Effector CD4-positive, alpha-beta T cell (primary cell): ENCODE measurements around the gene SV2C.
"Not testable (repeated sequence)": the region's sequence is repeated elsewhere in the genome, so short reads cannot be mapped to it uniquely, and the experiment has no call there.

Experiments used
- DNase-seq: peaks from one replicate; pipeline ENCODE4 v3.0.0-alpha.2; 2020
- total RNA-seq: gene quantifications from one replicate; lab custom pipeline; 2026; lab: John Stamatoyannopoulos, UW

The SV2C gene, protein sequence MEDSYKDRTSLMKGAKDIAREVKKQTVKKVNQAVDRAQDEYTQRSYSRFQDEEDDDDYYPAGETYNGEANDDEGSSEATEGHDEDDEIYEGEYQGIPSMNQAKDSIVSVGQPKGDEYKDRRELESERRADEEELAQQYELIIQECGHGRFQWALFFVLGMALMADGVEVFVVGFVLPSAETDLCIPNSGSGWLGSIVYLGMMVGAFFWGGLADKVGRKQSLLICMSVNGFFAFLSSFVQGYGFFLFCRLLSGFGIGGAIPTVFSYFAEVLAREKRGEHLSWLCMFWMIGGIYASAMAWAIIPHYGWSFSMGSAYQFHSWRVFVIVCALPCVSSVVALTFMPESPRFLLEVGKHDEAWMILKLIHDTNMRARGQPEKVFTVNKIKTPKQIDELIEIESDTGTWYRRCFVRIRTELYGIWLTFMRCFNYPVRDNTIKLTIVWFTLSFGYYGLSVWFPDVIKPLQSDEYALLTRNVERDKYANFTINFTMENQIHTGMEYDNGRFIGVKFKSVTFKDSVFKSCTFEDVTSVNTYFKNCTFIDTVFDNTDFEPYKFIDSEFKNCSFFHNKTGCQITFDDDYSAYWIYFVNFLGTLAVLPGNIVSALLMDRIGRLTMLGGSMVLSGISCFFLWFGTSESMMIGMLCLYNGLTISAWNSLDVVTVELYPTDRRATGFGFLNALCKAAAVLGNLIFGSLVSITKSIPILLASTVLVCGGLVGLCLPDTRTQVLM
- 0.94 reads per million for total RNA-seq

DNA sequence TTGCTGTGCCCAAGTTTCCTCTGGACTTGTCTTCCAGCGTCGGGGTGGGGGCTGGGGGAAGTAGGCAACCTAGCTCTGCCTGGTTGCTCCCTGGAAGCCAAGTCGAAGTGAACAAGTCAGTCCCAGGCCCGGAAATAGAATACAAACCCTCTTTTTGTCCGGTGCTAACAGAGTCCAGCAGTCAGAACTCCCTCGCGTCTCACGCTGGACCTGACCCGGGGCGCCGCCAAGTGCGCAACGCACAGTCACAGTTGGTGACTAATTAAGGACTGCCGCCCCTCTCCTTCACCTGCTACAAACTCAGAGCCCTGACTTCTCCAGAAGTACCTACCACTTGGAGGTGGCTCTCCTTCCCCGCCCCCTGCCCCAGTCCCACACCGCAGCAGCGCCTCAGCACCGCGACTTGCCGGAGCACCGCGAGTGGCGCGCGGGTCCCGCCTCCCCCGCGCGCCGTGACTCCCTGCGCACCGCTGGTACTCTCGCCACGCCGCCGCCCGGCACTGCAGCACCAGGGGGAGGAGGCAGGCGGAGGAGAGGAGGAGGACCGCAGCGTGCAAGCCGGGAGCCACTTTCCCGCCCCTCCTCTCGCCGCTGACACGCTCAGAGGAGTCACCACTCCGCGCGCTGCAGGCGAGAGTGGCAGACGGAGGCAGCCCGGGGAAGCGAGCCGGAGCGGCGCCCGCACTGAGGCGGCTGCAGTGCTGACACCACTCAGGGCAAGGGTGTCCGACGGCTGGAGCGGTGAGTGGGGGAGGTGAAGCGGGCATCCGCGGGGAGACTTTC is at the start of gene SV2C:
TSS of gene SV2C (plus strand) at position 612 of the 783 bp plus-strand sequence. CDS start 48,368 bp downstream, outside the sequence.
- no peak for DNase-seq

DNA sequence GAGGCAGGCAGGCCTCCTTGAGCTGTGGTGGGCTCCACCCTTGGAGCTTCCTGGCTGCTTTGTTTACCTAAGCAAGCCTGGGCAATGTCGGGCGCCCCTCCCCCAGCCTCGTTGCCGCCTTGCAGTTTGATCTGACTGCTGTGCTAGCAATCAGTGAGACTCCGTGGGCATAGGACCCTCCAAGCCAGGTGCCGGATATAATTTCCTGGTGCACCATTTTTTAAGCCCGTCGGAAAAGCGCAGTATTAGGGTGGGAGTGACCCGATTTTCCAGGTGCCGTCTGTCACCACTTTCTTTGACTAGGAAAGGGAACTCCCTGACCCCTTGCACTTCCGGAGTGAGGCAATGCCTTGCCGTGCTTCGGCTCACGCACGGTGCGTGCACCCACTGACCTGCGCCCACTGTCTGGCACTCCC is 45.4 kb upstream of the SV2C start:
- not testable (repeated sequence) for DNase-seq

DNA sequence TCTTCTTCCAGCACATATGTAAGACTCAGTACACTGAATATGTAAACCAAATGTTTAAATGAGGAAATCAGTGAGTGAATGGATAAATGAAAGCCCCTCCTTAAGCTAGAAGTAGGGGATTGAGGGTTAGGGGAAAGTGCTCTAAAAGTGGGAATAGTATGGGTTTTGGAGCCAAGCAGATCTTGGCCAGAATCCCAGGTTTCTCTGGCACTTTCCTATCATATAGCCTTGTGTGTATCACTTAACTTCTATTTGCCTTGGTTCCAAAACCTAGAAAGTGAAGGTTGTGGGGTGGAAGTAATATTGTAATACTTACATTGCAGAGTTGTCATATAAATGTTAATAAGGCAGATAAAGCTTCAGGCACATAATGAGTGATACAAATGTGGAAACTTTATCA is 45.0 kb upstream of the SV2C start:
- DNase-seq: no peak

DNA sequence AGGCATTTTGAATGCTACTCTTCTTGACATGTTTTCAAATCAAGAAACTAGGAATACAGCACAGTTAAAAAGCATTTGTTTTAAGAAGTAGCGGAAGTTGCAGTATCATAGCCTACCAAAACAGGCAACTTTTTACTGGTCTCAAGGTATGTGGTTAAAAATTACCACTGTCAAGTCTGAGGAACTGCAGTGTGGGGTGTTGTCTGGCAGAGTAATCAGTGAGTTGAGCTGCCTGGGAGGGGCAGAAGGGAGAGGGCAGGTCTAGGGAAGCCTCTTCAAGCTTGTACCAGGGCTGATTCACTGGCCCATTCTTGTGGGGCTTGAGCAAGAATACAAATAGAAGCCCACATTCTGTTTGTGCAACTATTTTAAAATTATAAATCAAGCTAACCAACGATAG is 42.4 kb upstream of the SV2C start:
- no peak for DNase-seq

DNA sequence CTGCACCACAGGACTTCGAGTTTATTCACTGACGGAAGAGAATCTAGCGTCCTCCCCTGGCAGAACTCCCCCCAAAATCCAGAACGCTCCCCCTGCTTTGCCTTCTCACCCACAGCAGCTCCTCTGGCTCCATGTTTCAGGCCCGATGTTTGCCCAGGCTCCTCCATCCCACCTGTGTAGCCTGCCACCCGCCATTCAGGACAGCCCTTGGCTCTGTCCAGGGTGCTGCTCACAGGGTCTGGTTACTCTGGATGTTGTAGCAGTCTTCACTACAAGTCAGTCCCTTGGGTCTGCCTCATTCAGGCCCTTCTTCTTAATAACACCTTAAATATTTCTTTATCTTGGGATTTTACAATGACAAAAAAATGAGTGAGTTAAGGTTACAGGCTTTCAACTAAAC is 41.3 kb upstream of the SV2C start:
- DNase-seq: no peak

DNA sequence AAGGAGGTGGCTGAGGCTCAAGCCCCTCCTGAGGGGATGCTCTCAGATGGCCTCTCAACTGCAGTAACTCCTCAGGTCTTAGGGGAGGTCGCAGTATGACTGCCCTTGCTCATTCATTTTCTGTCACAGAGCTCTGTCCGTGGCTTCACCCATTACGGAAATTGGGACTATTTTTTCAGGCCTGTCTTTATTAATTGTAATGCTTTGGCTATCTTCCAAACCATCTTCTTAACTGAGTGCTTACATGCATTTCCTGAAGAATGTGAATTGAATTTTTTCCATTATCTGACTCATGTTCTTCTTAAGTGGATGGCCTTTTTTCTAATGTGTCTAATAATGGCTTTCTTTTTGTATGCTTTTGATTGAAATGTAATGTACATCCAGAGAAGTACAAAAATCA is 36.4 kb upstream of the SV2C start:
- no peak for DNase-seq

DNA sequence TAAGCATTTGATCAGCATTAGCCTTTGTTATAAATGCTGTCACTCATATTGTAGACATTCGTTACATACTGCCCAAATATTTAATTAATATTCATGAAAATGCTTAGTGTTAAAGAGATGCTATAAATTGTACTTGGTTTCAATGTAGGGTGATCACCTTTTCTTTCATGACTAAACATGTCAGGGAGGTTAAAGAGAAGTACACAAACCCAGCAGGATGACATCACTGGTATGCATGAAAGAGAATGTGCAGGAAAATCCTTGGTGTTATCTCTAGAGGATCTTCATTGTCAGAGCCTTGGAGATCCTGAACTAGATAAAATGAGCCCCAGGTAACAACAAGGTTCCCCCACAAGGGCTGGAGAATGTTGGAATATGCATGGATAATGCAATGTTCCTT is 33.0 kb upstream of the SV2C start:
- no peak for DNase-seq

DNA sequence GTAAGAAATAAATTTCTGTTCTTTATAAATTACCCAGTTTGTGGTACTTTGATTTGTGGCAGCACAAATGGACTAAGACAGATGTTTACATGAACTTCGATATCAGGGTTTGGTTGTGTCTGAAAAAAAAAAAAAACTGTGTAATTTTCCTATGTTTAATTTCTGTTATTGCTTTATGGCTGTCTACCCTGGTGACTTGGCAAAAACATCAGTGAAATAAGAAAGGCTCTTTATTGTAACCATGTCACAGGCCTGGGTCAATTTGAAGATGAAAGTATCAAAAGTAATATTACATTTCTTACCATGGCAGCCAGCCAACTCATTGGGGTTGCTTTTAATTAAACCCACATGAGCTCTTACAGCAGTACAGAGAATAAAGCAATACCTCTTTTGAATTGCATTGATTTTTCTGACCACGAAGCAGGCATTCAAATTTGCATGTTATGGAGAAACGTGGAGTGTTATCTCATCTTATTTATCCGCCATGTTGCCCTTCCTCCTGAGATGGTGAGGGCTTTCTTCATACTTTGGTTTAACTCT is 20.6 kb upstream of the SV2C start:
- DNase-seq: no peak

DNA sequence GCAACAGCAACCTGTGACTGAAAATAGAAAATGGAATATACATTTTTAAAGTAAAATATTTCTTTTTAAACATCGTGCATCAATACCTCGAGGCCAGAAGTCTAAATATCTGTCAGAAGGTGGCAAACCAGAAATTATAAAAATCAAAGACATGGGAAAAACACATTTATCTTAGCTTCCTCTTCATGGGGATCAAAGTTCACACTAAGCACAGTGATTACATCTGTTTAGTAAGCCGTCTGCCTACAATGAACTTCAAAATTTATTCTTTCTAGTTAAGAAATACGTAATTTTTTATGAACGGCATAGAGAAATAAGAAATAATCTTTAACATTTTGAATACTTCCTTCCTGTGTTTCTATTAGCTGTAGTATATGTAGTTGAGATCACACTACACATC is 17.9 kb upstream of the SV2C start:
- no peak for DNase-seq

DNA sequence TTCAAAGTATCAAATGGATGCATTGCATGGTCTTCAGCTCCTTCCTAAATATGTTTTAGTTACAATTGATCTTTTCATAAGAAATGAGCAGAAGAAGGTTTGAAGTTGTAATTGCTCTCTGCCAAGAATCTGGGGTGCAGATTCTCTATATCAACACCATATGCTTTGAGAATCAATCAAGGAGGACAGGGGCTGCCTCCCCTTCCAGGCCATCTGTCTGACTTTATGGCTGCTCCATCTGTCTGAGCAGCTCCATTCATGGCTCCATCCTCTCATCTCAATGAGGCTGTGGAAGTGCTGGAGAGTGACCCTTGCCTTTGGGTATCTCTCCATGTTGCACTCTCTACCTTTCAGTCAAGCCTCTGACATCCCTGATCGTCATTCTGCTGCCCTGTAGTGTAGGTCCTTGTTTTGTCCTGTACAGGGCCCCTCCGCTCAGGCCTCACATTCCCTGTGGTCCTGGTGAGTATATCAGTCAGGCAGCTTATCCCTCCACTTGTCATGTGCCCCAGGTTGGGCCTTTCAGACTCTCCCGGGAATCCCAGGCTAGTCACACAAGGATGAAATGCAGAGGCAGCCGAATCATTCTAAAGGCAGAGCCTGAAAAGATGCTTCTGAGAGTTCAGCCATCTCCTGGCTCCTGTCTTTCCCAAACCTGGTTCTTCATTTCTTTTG is 14.0 kb upstream of the SV2C start:
- no peak for DNase-seq

DNA sequence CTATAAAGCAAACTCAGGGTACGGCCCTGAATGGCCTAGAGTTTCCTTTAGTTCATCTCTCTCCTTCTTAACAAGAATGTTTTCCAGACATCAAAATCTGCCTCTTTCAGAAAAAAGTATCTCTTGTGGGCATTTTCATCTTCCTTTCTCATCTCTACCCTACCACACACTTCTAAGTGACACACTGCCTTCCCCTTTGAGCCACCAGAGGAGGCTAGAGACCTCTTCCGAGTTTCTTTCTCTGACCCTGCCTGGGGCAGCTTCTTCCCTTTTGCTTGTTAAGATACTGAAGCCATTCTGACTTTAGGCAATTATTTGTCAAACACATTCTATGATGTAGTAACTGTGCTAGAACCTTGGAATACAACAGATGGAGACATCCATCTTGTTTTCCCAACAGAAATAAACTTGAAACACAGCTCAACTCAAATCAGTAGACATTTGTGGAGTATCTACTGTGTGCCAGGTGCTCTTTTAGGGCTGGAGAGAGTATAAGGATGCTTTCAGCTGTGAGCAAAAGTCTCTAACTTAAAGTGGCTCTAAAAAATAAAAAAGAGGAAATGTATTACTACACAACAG is 8.6 kb upstream of the SV2C start:
- DNase-seq: no peak

DNA sequence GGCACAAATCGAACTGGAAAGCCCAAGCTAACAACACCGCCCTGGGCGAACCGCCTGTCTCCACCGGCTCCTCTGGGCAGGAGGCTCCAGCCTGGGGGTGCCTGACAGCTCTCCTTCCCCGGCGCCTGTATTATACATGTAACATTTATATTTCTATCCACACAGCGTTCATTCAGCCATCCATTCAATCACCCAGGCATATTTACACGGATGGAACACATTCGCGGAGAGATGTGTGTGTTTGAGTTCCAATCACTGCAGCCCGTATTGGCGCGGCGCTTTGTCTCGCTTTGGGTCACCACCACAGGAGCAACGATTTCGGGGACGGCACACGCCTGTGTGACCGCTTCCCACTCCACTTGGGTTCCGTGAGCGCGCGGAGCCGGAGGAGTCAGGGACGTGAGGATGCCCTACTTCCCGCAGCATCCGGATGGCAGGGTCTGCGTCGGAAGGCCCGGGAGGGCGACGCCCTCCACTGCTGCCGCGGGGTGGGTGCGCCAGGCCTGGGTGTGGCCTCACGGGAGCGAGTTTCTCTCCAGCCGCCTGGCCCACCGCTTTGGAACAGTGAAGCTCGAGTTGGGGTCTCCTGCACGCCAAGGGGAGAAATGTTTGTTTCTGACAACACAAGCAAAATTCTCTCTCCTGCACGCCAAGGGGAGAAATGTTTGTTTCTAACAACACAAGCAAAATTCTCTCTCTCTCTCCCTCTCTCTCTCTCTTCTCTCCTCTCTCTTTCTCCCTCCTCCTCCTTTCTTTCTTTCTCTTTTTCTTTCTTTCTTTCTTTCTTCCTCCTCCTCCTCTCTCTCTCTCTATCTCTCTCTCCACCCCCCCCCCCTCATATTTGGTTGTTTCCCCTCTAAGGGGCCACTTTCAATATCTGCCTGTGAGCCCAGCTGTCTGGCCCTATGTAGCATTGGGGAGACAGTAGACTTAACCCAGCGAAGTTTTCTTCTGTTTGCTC is 1.1 kb upstream of the SV2C start:
- no peak for DNase-seq

DNA sequence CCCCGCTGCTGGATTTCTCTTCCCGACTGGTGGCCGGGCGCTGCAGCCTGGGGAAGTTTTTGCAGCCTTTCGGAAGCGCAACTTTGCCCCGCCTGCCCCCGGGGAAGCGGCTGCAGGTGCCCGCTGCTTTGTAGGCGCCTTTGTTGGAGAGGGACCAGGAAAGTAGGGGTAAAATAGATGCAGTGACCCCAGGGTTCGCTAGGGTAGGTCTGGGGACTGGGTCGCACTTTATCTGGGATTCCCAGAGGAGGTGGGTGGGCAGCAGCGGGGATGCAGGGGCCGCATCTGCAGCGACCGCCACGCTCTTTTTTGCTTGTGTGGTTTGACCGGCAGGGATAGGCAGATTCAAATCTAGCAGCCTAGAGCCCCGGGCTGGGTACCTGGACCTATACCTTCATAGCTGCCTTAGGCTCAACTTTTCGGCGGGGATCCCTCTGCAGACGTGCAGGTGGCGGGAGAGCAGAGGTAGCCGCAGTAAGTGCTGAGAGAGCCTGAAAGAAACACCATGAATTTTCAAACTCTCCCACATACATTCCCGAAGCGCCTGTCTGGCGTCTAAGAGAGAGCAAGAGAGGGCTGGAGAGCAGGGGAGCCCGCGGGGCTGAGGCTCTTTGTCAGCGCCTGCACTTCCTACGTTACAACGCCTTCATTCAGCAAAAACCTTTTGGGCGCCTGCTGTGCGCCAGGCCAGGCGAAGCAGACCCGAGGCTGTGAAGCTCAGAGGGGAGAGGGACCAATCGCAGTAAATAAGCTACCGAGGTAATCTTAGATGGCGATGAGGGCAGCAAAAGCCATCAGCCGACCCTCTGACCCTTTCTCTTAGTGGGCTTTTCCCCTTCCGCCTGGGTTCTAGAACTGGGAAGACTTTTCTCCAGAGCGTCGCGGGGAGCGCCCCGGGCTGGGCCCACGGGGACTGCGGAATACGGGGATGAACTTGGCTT is 642 bp downstream of the SV2C start:
- no peak for DNase-seq

DNA sequence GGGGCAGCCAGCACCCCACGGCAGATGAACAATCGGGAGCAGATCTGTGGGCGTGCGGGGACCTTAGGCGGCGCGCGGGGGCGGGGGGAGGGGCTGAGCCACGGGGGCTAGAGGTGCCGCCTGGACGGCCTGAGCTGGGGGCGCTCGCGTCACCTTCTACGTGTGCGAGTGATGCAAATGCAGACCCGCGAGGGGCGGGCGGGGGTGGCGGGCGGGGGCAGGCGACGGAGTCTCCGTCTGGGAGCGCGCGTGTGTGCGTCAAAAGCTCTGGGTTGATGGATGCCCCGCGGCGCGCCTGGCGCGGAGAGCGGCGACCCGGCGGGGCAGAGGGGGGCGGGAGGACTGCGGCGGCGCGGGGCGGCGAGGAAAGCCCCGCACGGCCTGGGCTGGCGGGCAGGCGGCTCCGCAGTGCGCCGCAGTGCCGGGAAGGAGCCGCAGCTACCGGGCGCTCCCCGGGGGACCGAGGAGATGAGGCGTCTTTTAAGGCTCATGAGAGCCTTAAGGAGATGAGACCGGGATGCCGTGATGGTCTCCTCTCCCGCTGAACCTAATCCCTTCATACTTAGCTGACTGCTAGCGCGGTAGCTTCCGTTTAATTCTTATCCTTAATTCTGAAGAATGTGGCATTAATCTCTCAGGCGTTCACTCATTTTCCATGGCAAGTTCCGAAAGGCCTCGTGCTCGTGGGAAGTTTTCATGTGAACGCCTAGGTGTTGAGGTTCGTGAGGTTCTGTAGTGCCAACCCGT is 1.5 kb downstream of the SV2C start:
- DNase-seq: no peak

DNA sequence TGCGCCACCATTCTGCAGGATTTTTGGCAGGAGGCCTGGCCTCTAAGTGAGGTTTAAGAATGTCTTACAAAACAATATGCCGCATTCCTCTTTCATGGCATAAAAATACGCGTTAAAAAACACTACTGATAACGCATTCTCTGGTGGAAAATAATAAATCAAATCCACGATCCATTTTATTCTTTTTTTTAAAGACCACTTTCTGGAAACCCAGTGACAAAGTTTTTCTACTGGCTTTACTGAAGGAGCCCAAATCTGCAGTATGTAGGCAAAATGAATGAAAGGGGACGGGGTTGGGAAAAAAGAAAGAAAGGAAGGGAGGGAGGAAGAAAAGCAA is 2.0 kb downstream of the SV2C start:
- DNase-seq: no peak

DNA sequence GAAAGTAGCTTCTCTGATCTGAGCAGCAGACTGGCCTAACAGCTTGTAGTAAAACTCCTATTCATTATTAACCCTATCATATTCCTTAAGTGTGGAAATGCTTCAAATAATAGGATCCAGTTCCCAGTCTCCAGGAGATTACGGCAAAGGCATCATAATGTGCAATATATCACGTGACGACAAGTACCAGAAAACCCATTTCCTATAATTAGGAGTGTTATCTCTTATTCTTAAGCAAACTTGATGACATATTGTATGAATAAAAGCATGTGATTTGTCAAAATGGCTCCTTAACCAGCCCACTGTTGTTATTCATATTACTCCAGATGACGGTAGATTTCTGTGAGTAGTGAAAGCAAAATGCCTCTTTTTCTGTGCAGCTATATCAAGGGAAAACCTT is 2.9 kb downstream of the SV2C start:
- no peak for DNase-seq

DNA sequence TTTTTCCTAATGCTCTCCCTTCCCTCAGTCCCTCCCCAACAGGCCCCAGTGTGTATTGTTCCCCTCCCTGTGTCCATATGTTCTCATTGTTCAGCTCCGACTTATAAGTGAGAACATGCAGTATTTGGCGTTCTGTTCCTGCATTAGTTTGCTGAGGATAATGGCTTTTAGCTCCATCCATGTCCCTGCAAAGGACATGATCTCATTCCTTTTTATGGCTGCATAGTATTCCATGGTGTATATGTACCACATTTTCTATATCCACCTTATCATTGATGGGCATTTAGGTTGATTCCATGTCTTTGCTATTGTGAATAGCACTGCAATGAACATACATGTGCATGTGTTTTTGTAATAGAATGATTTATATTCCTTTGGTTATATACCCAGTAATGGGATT is 6.0 kb downstream of the SV2C start:
- DNase-seq: not testable (repeated sequence)

DNA sequence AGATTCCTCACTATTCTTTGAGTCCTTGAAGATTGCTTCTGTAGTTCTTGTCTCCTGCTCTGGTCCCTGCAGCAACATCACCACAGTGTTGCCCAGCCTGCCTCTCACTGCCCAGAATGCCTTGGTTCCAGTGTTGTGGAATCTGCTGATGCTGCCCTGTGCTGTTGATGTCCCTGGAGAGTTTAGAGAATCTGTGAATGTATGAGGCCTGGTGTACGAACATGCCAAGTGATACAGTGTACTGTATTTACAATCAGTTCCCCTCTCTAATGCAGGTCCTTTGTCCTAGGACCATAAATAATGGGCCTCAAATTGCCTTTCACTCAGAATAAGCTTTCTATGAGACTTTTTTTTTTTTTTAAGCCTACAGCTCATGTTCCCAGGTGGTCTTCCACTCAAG is 8.2 kb downstream of the SV2C start:
- DNase-seq: no peak

DNA sequence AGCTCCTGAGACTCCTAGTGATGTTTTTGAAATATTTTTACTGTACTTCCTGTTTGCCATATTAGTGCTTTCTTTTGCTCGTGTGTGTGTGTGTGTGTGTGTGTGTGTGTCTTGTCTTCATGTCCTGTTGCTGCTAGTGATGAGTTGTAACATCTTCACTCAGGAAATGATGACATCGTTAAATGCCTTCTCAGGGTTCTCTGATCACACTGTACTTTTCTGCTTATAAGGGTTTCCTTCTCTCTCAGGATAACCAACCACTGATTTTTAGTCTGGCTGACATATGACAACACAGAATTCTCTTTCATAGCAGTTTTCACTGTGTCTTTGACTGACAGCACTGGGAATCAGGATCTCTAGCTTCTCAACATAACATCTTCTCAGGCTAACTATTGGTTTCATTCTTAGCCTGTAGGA is 16.1 kb downstream of the SV2C start:
- DNase-seq: no peak
